ENCODE measurements around the gene BCR. TPM values are rescaled to one million over a fixed set of nuclear protein-coding genes. Genes with fewer than 3 reads are reported as not detected.

The BCR gene
- total RNA-seq, 1 donor, result 59.5 TPM

GRCh38 chr22:23212061-23213021 is 32.0 kb downstream of the BCR start:
- no peaks in the 10 kb centered on the region for H3K9me3 ChIP-seq (ENCODE audit: low read depth, low read length)
- H3K4me1 ChIP-seq (ENCODE audit: insufficient read depth, low read length), result peaks cover 50% of the 10 kb centered on the region
- H3K27me3 ChIP-seq (ENCODE audit: insufficient read depth, low read length), result no peaks in the 10 kb centered on the region
- no peak overlapping the region for H3K4me3 ChIP-seq (ENCODE audit: low read length)

GRCh38 chr22:23213022-23213555 is 32.8 kb downstream of the BCR start:
- no peak overlapping the region for H3K4me3 ChIP-seq (ENCODE audit: low read length)
- no peaks in the 10 kb centered on the region for H3K9me3 ChIP-seq (ENCODE audit: low read depth, low read length)
- H3K27me3 ChIP-seq (ENCODE audit: insufficient read depth, low read length), result no peaks in the 10 kb centered on the region
- H3K4me1 ChIP-seq (ENCODE audit: insufficient read depth, low read length), result peaks cover 58% of the 10 kb centered on the region

GRCh38 chr22:23213581-23214334 is 33.4 kb downstream of the BCR start:
- Histone ChIP-seq H3K4me3 (ENCODE audit: low read length) (no peak overlapping the region), H3K9me3 (ENCODE audit: low read depth, low read length) (no peaks in the 10 kb centered on the region), H3K27me3 (ENCODE audit: insufficient read depth, low read length) (no peaks in the 10 kb centered on the region), H3K4me1 (ENCODE audit: insufficient read depth, low read length) (peaks cover 64% of the 10 kb centered on the region)

- Histone ChIP-seq H3K4me1 (ENCODE audit: insufficient read depth, low read length) (peaks cover 71% of the 10 kb centered on the region), H3K4me3 (ENCODE audit: low read length) (no peak overlapping the region), H3K27me3 (ENCODE audit: insufficient read depth, low read length) (no peaks in the 10 kb centered on the region)
Measured at GRCh38 chr22:23214398-23214797, 34.1 kb downstream of the BCR start.

GRCh38 chr22:23215294-23216241 is 35.3 kb downstream of the BCR start:
- peaks cover 83% of the 10 kb centered on the region for H3K4me1 ChIP-seq (ENCODE audit: insufficient read depth, low read length)
- no peak overlapping the region for H3K4me3 ChIP-seq (ENCODE audit: low read length)
- H3K27me3 ChIP-seq (ENCODE audit: insufficient read depth, low read length), result no peaks in the 10 kb centered on the region
- no peaks in the 10 kb centered on the region for H3K9me3 ChIP-seq (ENCODE audit: low read depth, low read length)

More at GRCh38 chr22:23214398-23214797, 34.1 kb downstream of the BCR start:
- no peaks in the 10 kb centered on the region for H3K9me3 ChIP-seq (ENCODE audit: low read depth, low read length)

GRCh38 chr22:23216461-23217170 is 36.3 kb downstream of the BCR start:
- Histone ChIP-seq H3K4me1 (ENCODE audit: insufficient read depth, low read length) (peaks cover 93% of the 10 kb centered on the region), H3K9me3 (ENCODE audit: low read depth, low read length) (no peaks in the 10 kb centered on the region), H3K27me3 (ENCODE audit: insufficient read depth, low read length) (no peaks in the 10 kb centered on the region), H3K4me3 (ENCODE audit: low read length) (no peak overlapping the region)

- Histone ChIP-seq H3K4me3 (ENCODE audit: low read length) (no peak overlapping the region), H3K27me3 (ENCODE audit: insufficient read depth, low read length) (no peaks in the 10 kb centered on the region), H3K4me1 (ENCODE audit: insufficient read depth, low read length) (peaks cover 94% of the 10 kb centered on the region), H3K9me3 (ENCODE audit: low read depth, low read length) (no peaks in the 10 kb centered on the region)
Measured at GRCh38 chr22:23217171-23218052, 37.1 kb downstream of the BCR start.

GRCh38 chr22:23218053-23218866 is 38.0 kb downstream of the BCR start:
- Histone ChIP-seq H3K4me1 (ENCODE audit: insufficient read depth, low read length) (peaks cover 94% of the 10 kb centered on the region), H3K4me3 (ENCODE audit: low read length) (no peak overlapping the region), H3K9me3 (ENCODE audit: low read depth, low read length) (no peaks in the 10 kb centered on the region), H3K27me3 (ENCODE audit: insufficient read depth, low read length) (no peaks in the 10 kb centered on the region)

- no peaks in the 10 kb centered on the region for H3K27me3 ChIP-seq (ENCODE audit: insufficient read depth, low read length)
- peak overlapping the region; percentile 19 for H3K4me3 ChIP-seq (ENCODE audit: low read length)
- peaks cover 94% of the 10 kb centered on the region for H3K4me1 ChIP-seq (ENCODE audit: insufficient read depth, low read length)
- H3K9me3 ChIP-seq (ENCODE audit: low read depth, low read length), result no peaks in the 10 kb centered on the region
Measured at GRCh38 chr22:23218867-23219251, 38.5 kb downstream of the BCR start.

GRCh38 chr22:23219317-23219716 is 39.0 kb downstream of the BCR start:
- Histone ChIP-seq H3K27me3 (ENCODE audit: insufficient read depth, low read length) (no peaks in the 10 kb centered on the region), H3K9me3 (ENCODE audit: low read depth, low read length) (no peaks in the 10 kb centered on the region), H3K4me1 (ENCODE audit: insufficient read depth, low read length) (peaks cover 94% of the 10 kb centered on the region), H3K4me3 (ENCODE audit: low read length) (peak overlapping the region; percentile 19)

GRCh38 chr22:23219822-23220484 is 39.6 kb downstream of the BCR start:
- Histone ChIP-seq H3K4me1 (ENCODE audit: insufficient read depth, low read length) (peaks cover 100% of the 10 kb centered on the region), H3K9me3 (ENCODE audit: low read depth, low read length) (no peaks in the 10 kb centered on the region), H3K4me3 (ENCODE audit: low read length) (peak overlapping the region; percentile 19), H3K27me3 (ENCODE audit: insufficient read depth, low read length) (no peaks in the 10 kb centered on the region)

All from mononuclear cell (primary cell).